Measurements from ENCODE around the gene PRRT3.
"Not testable (repeated sequence)": the region's sequence is repeated elsewhere in the genome, so short reads cannot be mapped to it uniquely, and the experiment has no call there.

The PRRT3 gene

GRCh38 chr3:9917820-9918219, 34.4 kb downstream of the PRRT3 start:
- no peak for DNase-seq

GRCh38 chr3:9916734-9917680, 35.2 kb downstream of the PRRT3 start, which contains the start of gene IL17RC:
IL17RC (plus strand) TSS chr3:9917098; CDS start chr3:9917316, 218 bp downstream.
- peak in 1 of 2 experiments; percentile 32 for DNase-seq

- DNase-seq: no peak
Observed at GRCh38 chr3:9916346-9916733, 35.9 kb downstream of the PRRT3 start.

GRCh38 chr3:9915254-9916141, 36.7 kb downstream of the PRRT3 start:
- peak in 1 of 2 experiments; percentile 18 for DNase-seq

- no peak for DNase-seq
Observed at GRCh38 chr3:9914559-9915253, 37.5 kb downstream of the PRRT3 start.

- DNase-seq: no peak
Observed at GRCh38 chr3:9914011-9914410, 38.2 kb downstream of the PRRT3 start.

- no peak for DNase-seq
Observed at GRCh38 chr3:9913601-9914000, 38.6 kb downstream of the PRRT3 start.

- DNase-seq: no peak
Observed at GRCh38 chr3:9912294-9912935, 39.8 kb downstream of the PRRT3 start.

GRCh38 chr3:9911863-9912262, 40.3 kb downstream of the PRRT3 start:
- DNase-seq: no peak

- no peak for DNase-seq
Observed at GRCh38 chr3:9909221-9910013, 42.8 kb downstream of the PRRT3 start.

GRCh38 chr3:9908286-9908685, 43.9 kb downstream of the PRRT3 start:
- no peak for DNase-seq

- no peak for DNase-seq
Observed at GRCh38 chr3:9906480-9906879, 45.7 kb downstream of the PRRT3 start.

GRCh38 chr3:9903904-9904303, 48.3 kb downstream of the PRRT3 start:
- DNase-seq: no peak

GRCh38 chr3:9903238-9903624, 49.0 kb downstream of the PRRT3 start:
- no peak for DNase-seq

GRCh38 chr3:9902372-9903237, 49.6 kb downstream of the PRRT3 start, which contains the start of gene IL17RE:
IL17RE (plus strand) TSS chr3:9902848; CDS start chr3:9902933, 85 bp downstream.
- no peak for DNase-seq

GRCh38 chr3:9901967-9902366, 50.2 kb downstream of the PRRT3 start:
- peak; percentile 23 to 27 for DNase-seq

GRCh38 chr3:9900965-9901415, 51.2 kb downstream of the PRRT3 start:
- not testable (repeated sequence) for DNase-seq

- DNase-seq: no peak
Observed at GRCh38 chr3:9899289-9899791, 52.9 kb downstream of the PRRT3 start.

GRCh38 chr3:9898467-9899241, 53.6 kb downstream of the PRRT3 start:
- DNase-seq: no peak
